Liver (tissue), 9 donors: ENCODE results near the gene RASL12. TPM values are rescaled to one million over a fixed set of nuclear protein-coding genes. Genes with fewer than 3 reads are reported as not detected.
A peak's percentile ranks its signal among the peaks of the same experiment; 100 is the strongest.

Source experiments
- DNase-seq: peaks from one replicate; pipeline ENCODE4 v3.0.0-alpha.2; 2017; ENCODE audit warnings: low spot score
- H3K27ac ChIP-seq, 2 donors: one replicate each; pipeline ENCODE4 v1.7.0; 2013; ENCODE audit warnings: inconsistent platforms in 2 of 2, low read length in 2 of 2, control low read depth in 1 of 2, low read depth in 1 of 2, mild to moderate bottlenecking in 1 of 2
- H3K27me3 ChIP-seq, 4 donors: one replicate each; pipeline versions ENCODE4 v1.6.1 to v1.7.0; 2013; ENCODE audit warnings: low read length in 3 of 4, inconsistent platforms in 1 of 4, mild to moderate bottlenecking in 1 of 4, moderate library complexity in 1 of 4; ENCODE audit not compliant: control insufficient read depth in 4 of 4, insufficient read depth in 4 of 4
- H3K36me3 ChIP-seq, 4 donors: one replicate each; pipeline versions ENCODE4 v1.6.1 to v1.7.0; 2013; ENCODE audit warnings: low read length in 3 of 4, mild to moderate bottlenecking in 3 of 4, low read depth in 1 of 4, moderate library complexity in 1 of 4; ENCODE audit not compliant: control insufficient read depth in 4 of 4, insufficient read depth in 3 of 4
- H3K4me1 ChIP-seq, 4 donors: one replicate each; pipeline versions ENCODE4 v1.6.1 to v1.7.0; 2013; ENCODE audit warnings: low read length in 3 of 4, mild to moderate bottlenecking in 3 of 4, moderate library complexity in 1 of 4; ENCODE audit not compliant: control insufficient read depth in 4 of 4, insufficient read depth in 4 of 4
- H3K4me3 ChIP-seq, 3 donors: one replicate each; pipeline versions ENCODE4 v1.6.1 to v1.7.0; 2013; ENCODE audit warnings: low read length in 3 of 3, control low read depth in 1 of 3, low read depth in 1 of 3, mild to moderate bottlenecking in 1 of 3
- H3K9ac ChIP-seq, 2 donors: one replicate each; pipeline ENCODE4 v1.7.0; 2013; ENCODE audit warnings: low read length in 2 of 2, mild to moderate bottlenecking in 2 of 2, moderate library complexity in 2 of 2, control low read depth in 1 of 2, low read depth in 1 of 2
- H3K9me3 ChIP-seq, 4 donors: one replicate each; pipeline versions ENCODE4 v1.6.1 to v1.7.0; 2013; ENCODE audit warnings: low read length in 3 of 4; ENCODE audit not compliant: control insufficient read depth in 4 of 4
- EGR1 ChIP-seq, 2 donors: IDR thresholded peaks; 2 replicates each; pipeline ENCODE4 v1.6.1; 2016 to 2018; ENCODE audit warnings: antibody characterized with exemption in 2 of 2, low read depth in 2 of 2
- FOXA1 ChIP-seq: IDR thresholded peaks from 2 replicates; pipeline ENCODE4 v1.6.1; 2016; ENCODE audit warnings: antibody characterized with exemption
- FOXA2 ChIP-seq: IDR thresholded peaks from 2 replicates; pipeline ENCODE4 v1.6.1; 2016; ENCODE audit warnings: antibody characterized with exemption
- GABPA ChIP-seq, 2 donors: IDR thresholded peaks in 1 of 2; conservative IDR thresholded peaks in 1 of 2; 2 replicates each; pipeline ENCODE4 v1.6.1; 2016; ENCODE audit warnings: antibody characterized with exemption in 2 of 2, mild to moderate bottlenecking in 1 of 2, moderate library complexity in 1 of 2
- HNF4A ChIP-seq, 2 donors: conservative IDR thresholded peaks; 2 replicates each; pipeline ENCODE4 v1.6.1; 2016; ENCODE audit warnings: antibody characterized with exemption in 2 of 2, mild to moderate bottlenecking in 2 of 2
- HNF4G ChIP-seq: IDR thresholded peaks from 2 replicates; pipeline ENCODE4 v1.6.1; 2016; ENCODE audit warnings: antibody characterized with exemption
- JUND ChIP-seq, 2 donors: IDR thresholded peaks; 2 replicates each; pipeline ENCODE4 v1.6.1; 2016; ENCODE audit warnings: antibody characterized with exemption in 2 of 2
- NR2F2 ChIP-seq: IDR thresholded peaks from 2 replicates; pipeline ENCODE4 v1.6.1; 2016; ENCODE audit warnings: antibody characterized with exemption
- RAD21 ChIP-seq, 2 donors: IDR thresholded peaks; 2 replicates each; pipeline ENCODE4 v1.6.1; 2016; ENCODE audit warnings: antibody characterized with exemption in 2 of 2, mild to moderate bottlenecking in 2 of 2
- RXRA ChIP-seq, 2 donors: IDR thresholded peaks; 2 replicates each; pipeline ENCODE4 v1.6.1; 2017 to 2018; ENCODE audit warnings: antibody characterized with exemption in 2 of 2, mild to moderate bottlenecking in 1 of 2
- SP1 ChIP-seq: IDR thresholded peaks from 2 replicates; pipeline ENCODE4 v1.6.1; 2018; ENCODE audit warnings: antibody characterized with exemption, mild to moderate bottlenecking
- TAF1 ChIP-seq: conservative IDR thresholded peaks from 2 replicates; pipeline ENCODE4 v1.6.1; 2016; ENCODE audit warnings: antibody characterized with exemption, mild to moderate bottlenecking
- YY1 ChIP-seq: IDR thresholded peaks from 2 replicates; pipeline ENCODE4 v1.6.1; 2016; ENCODE audit warnings: antibody characterized with exemption, mild to moderate bottlenecking
- WGBS: extraction: QIAGEN DNeasy Blood & Tissue Kit; methylation state at CpG from one replicate; pipeline ENCODE4 v1.1.7; 2013; 5-methylcytosine and 5-hydroxymethylcytosine counted together
- polyA plus RNA-seq, 2 donors: library from polyadenylated mRNA; stranded (reverse) in 1 of 2; unstranded in 1 of 2; fragments of 200-250 nt in 1 of 2; fragments of >200 nt in 1 of 2; fragmentation: Nextera tagmentation in 1 of 2; extraction: Ambion mirVana in 1 of 2; gene quantifications; one replicate each; pipeline versions ENCODE4 v1.2.1 to v1.2.3, GENCODE V29; 2013 to 2015
- total RNA-seq, 2 donors: library from RNA; depleted of rRNA; stranded (reverse); fragments of >200 nt; gene quantifications; one replicate each; pipeline ENCODE4 v1.2.3, GENCODE V29; 2014
- TF ChIP-seq, protein P1 (sequence below): IDR thresholded peaks from 2 replicates; pipeline ENCODE4 v1.6.1; 2016; ENCODE audit warnings: antibody characterized with exemption, mild to moderate bottlenecking
- TF ChIP-seq, protein P2 (sequence below): IDR thresholded peaks from 2 replicates; pipeline ENCODE4 v1.6.1; 2016; ENCODE audit warnings: antibody characterized with exemption
- TF ChIP-seq, protein P3 (sequence below): IDR thresholded peaks from 2 replicates; pipeline ENCODE4 v1.6.1; 2016; ENCODE audit warnings: antibody characterized with exemption
- TF ChIP-seq, protein P4 (sequence below): fragments of 150-350 bp; IDR thresholded peaks from 2 replicates; pipeline ENCODE4 v1.5.1; 2017; ENCODE audit warnings: improper control_type of control experiment, low read depth, low read length; ENCODE audit not compliant: missing input control
- TF ChIP-seq, protein P5 (sequence below): IDR thresholded peaks from 2 replicates; pipeline ENCODE4 v1.6.1; 2016; ENCODE audit warnings: antibody characterized with exemption
- donor health status: healthy.
- donor health status: healthy.
- donor health status: healthy.
- donor health status: healthy.
- donor health status: healthy.

Gene RASL12
- total and polyA plus RNA-seq, 4 donors: 0.50 to 0.92 (median 0.63) TPM

DNA sequence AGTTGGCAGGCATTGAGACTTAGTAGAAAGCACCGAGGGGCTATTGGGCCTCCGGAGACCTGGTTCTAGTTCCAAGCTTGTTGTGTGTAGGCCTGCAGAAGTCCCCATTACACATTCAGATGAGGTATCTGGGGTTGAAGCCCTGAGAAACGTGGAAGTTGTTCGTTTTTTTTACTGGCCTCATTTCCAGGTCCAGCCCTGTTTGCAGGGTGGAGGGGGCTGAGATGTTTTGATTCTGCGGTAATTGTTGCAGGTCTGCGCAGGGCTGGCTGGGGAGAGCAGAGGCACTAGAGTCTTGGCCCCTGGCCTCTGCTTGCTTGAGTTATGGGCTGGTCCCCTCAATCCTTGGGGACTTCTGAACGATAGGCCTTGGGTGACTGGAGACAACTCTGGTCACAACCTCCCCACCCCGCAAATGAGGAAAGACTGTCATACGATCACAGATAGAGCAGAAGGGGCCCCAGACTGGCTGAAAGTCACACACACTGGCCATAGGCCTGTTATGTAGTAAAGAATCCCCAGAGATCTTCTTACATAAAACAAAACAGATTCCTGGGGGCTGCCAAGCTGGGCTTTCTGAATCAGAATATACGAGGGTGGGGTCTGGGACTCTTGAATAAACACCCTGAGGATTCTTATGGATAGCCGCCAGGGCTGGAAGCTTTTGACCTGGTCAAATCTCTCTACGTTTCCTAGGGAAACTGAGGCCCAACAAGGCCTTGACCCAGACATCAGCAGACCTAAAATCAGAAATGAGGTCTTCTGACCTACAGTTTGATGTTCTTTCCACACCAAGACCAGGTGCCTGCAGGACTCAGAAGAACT, 24.4 kb upstream of the RASL12 start (continued):
- TF ChIP-seq, protein P1, sequence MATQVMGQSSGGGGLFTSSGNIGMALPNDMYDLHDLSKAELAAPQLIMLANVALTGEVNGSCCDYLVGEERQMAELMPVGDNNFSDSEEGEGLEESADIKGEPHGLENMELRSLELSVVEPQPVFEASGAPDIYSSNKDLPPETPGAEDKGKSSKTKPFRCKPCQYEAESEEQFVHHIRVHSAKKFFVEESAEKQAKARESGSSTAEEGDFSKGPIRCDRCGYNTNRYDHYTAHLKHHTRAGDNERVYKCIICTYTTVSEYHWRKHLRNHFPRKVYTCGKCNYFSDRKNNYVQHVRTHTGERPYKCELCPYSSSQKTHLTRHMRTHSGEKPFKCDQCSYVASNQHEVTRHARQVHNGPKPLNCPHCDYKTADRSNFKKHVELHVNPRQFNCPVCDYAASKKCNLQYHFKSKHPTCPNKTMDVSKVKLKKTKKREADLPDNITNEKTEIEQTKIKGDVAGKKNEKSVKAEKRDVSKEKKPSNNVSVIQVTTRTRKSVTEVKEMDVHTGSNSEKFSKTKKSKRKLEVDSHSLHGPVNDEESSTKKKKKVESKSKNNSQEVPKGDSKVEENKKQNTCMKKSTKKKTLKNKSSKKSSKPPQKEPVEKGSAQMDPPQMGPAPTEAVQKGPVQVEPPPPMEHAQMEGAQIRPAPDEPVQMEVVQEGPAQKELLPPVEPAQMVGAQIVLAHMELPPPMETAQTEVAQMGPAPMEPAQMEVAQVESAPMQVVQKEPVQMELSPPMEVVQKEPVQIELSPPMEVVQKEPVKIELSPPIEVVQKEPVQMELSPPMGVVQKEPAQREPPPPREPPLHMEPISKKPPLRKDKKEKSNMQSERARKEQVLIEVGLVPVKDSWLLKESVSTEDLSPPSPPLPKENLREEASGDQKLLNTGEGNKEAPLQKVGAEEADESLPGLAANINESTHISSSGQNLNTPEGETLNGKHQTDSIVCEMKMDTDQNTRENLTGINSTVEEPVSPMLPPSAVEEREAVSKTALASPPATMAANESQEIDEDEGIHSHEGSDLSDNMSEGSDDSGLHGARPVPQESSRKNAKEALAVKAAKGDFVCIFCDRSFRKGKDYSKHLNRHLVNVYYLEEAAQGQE: no peak

DNA sequence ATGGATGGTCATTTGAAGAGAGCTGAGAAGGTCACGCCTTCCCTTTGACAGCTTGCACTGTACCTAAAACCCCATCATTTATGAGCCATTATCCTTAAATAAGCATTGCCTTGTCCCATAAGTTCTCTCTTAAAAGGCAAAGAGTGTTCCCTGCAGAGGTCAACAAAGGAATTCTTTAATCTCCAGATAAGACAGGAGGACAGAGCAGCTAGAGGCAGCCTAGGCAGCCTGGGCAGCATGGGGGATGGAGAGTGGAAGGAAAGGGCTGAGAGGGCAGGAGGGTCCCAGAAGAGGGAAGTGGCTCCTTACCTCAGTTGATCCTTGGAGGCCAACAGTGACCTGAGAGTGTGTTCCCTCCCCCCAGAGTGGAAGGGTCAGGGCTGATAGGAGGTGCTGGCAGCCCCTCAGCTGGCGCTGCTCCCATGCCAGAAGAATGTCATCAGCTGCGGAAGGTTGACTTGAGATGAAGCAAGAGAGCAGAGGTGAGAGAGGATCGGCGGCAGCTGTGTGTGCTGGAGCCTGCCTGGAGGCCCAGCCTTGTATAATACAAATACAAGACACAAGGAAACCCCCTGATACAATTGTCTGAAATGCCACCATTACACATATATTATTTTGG, 21.5 kb upstream of the RASL12 start:
- peak overlapping the region in 1 of 2 donors; percentile 59 for H3K9ac ChIP-seq
- peaks cover 14 to 38% (median 27%) of the 10 kb centered on the region in 4 donors for H3K4me1 ChIP-seq
- TF ChIP-seq TAF1 (no peak), RAD21 (IDR thresholded peaks at IDR 0.05) (peak in 1 of 2 donors; percentile 23), GABPA (IDR thresholded peaks at IDR 0.05 in 1 of 2, conservative IDR thresholded peaks at IDR 0.05 in 1 of 2) (no peak), HNF4A (conservative IDR thresholded peaks at IDR 0.05) (peak; percentile 77), FOXA1 (no peak), EGR1 (IDR thresholded peaks at IDR 0.05; ENCODE audit: low read depth in 2 of 2) (no peak), JUND (IDR thresholded peaks at IDR 0.05) (peak in 1 of 2 donors; percentile 62), RXRA (IDR thresholded peaks at IDR 0.05) (peak; percentile 83 to 84), SP1 (peak; percentile 65), FOXA2 (peak; percentile 9), HNF4G (peak; percentile 32), YY1 (no peak), NR2F2 (peak; percentile 92)
- TF ChIP-seq, protein P2, sequence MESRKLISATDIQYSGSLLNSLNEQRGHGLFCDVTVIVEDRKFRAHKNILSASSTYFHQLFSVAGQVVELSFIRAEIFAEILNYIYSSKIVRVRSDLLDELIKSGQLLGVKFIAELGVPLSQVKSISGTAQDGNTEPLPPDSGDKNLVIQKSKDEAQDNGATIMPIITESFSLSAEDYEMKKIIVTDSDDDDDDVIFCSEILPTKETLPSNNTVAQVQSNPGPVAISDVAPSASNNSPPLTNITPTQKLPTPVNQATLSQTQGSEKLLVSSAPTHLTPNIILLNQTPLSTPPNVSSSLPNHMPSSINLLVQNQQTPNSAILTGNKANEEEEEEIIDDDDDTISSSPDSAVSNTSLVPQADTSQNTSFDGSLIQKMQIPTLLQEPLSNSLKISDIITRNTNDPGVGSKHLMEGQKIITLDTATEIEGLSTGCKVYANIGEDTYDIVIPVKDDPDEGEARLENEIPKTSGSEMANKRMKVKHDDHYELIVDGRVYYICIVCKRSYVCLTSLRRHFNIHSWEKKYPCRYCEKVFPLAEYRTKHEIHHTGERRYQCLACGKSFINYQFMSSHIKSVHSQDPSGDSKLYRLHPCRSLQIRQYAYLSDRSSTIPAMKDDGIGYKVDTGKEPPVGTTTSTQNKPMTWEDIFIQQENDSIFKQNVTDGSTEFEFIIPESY: no peak
- TF ChIP-seq, protein P3, sequence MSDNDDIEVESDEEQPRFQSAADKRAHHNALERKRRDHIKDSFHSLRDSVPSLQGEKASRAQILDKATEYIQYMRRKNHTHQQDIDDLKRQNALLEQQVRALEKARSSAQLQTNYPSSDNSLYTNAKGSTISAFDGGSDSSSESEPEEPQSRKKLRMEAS: no peak
- TF ChIP-seq, protein P1: no peak
- TF ChIP-seq, protein P4, sequence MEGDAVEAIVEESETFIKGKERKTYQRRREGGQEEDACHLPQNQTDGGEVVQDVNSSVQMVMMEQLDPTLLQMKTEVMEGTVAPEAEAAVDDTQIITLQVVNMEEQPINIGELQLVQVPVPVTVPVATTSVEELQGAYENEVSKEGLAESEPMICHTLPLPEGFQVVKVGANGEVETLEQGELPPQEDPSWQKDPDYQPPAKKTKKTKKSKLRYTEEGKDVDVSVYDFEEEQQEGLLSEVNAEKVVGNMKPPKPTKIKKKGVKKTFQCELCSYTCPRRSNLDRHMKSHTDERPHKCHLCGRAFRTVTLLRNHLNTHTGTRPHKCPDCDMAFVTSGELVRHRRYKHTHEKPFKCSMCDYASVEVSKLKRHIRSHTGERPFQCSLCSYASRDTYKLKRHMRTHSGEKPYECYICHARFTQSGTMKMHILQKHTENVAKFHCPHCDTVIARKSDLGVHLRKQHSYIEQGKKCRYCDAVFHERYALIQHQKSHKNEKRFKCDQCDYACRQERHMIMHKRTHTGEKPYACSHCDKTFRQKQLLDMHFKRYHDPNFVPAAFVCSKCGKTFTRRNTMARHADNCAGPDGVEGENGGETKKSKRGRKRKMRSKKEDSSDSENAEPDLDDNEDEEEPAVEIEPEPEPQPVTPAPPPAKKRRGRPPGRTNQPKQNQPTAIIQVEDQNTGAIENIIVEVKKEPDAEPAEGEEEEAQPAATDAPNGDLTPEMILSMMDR: no peak
- TF ChIP-seq, protein P5, sequence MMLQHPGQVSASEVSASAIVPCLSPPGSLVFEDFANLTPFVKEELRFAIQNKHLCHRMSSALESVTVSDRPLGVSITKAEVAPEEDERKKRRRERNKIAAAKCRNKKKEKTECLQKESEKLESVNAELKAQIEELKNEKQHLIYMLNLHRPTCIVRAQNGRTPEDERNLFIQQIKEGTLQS: peak; percentile 70
- no peak overlapping the region for H3K4me3 ChIP-seq
- H3K36me3 ChIP-seq: no peaks in the 10 kb centered on the region
- 41% methylated on average over 5 of the region's 5 CpGs for WGBS
- H3K27me3 ChIP-seq: no peaks in the 10 kb centered on the region
- peak; percentile 46 for DNase-seq
- H3K27ac ChIP-seq: peak overlapping the region; percentile 91 to 95
- no peaks in the 10 kb centered on the region for H3K9me3 ChIP-seq
